ENCODE results near the gene MAP2K5.

DNA sequence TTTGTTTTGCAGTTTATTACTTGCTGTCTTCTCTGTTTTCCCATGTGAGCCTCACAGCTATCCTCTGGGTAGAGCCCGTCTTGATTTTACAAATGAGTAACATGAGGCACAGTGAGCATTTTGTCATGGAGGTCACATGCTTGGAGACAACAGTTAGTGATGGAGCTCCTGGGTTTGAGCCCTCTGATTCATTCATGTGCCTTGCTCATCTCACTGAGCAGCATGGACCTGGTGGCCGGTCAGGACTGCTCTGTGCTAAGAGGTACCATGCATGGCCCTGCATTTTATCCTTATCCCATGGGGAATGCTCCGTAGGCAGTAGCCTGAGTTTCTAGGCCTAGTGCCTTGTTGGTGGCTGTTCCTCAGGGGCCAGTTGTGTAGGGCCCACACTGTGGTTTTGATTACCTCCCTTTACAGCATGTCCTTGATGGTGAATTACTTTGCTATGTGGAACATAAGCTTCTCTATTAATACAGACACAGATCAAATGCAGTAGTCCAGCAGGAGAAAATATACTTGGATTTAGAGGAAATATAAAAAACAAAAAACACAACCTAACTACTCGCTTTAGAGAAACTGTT, 35.6 kb downstream of the MAP2K5 start:
- TF ChIP-seq RARB (CRISPR knock-in tag; IDR thresholded peaks at IDR 0.05) (no peak), ARNTL (CRISPR knock-in tag; IDR thresholded peaks at IDR 0.05; ENCODE audit: borderline replicate concordance, low read depth) (no peak), BACH2 (CRISPR knock-in tag; IDR thresholded peaks at IDR 0.05; ENCODE audit: borderline replicate concordance) (no peak), TCF4 (CRISPR knock-in tag; IDR thresholded peaks at IDR 0.05; ENCODE audit: borderline replicate concordance) (no peak)
- TF ChIP-seq, protein P1, sequence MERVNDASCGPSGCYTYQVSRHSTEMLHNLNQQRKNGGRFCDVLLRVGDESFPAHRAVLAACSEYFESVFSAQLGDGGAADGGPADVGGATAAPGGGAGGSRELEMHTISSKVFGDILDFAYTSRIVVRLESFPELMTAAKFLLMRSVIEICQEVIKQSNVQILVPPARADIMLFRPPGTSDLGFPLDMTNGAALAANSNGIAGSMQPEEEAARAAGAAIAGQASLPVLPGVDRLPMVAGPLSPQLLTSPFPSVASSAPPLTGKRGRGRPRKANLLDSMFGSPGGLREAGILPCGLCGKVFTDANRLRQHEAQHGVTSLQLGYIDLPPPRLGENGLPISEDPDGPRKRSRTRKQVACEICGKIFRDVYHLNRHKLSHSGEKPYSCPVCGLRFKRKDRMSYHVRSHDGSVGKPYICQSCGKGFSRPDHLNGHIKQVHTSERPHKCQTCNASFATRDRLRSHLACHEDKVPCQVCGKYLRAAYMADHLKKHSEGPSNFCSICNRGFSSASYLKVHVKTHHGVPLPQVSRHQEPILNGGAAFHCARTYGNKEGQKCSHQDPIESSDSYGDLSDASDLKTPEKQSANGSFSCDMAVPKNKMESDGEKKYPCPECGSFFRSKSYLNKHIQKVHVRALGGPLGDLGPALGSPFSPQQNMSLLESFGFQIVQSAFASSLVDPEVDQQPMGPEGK (CRISPR knock-in tag; IDR thresholded peaks at IDR 0.05; ENCODE audit: borderline replicate concordance): no peak
- TF ChIP-seq, protein P2, sequence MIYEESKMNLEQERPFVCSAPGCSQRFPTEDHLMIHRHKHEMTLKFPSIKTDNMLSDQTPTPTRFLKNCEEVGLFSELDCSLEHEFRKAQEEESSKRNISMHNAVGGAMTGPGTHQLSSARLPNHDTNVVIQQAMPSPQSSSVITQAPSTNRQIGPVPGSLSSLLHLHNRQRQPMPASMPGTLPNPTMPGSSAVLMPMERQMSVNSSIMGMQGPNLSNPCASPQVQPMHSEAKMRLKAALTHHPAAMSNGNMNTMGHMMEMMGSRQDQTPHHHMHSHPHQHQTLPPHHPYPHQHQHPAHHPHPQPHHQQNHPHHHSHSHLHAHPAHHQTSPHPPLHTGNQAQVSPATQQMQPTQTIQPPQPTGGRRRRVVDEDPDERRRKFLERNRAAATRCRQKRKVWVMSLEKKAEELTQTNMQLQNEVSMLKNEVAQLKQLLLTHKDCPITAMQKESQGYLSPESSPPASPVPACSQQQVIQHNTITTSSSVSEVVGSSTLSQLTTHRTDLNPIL (CRISPR knock-in tag; IDR thresholded peaks at IDR 0.05; ENCODE audit: low read depth): no peak
